Measurements from ENCODE around the gene DIAPH2.

DIAPH2 gene

GRCh38 chrX:97175147-97175546, 490.5 kb downstream of the DIAPH2 start:
- no peak for DNase-seq
- ATAC-seq, result no peak

DNA sequence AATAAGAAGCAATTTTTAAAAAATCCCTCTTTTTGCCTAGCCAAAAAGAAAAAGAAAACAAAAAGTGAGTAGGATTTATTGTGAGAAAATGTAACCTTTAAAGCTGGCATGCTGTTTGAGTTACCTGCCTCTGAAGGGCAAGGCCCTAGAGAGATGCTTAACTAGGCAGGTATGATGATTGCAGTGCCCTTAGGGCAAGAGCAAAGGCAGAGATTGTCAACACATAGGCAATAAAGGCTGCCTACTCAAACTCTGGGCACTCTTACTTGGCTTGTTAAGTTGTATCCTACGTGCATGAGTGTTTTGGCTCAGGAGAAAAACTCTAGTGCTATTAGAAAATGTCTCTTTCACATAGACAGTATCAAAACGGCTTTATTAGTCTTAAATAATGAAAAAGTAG, 505.0 kb downstream of the DIAPH2 start:
- ATAC-seq (no peak), DNase-seq (no peak)

- no peak for DNase-seq
These were observed 514.9 kb downstream of the DIAPH2 start for GRCh38 chrX:97199501-97199900.

DNA sequence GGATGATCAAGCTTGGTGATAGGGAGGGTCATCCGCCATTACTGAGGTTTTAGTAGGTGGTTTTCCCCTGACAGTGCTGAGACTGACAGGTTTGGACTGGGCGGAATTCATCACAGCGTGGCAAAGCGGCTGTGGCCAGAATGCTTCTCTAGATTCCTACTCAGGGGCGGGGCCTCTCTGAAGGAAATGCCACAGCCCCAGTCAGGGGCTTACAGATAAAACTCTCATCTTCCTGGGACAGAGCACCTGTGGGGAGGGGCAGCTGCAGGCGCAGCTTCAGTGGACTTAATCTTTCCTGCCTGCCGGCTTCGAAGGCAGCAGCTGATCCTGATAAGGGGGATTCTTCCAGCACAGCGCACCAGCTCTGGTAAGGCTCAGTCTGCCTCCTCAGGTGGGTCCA, 515.8 kb downstream of the DIAPH2 start:
- ATAC-seq (no peak), DNase-seq (no peak)

More at GRCh38 chrX:97199501-97199900, 514.9 kb downstream of the DIAPH2 start:
- no peak for ATAC-seq

DNA sequence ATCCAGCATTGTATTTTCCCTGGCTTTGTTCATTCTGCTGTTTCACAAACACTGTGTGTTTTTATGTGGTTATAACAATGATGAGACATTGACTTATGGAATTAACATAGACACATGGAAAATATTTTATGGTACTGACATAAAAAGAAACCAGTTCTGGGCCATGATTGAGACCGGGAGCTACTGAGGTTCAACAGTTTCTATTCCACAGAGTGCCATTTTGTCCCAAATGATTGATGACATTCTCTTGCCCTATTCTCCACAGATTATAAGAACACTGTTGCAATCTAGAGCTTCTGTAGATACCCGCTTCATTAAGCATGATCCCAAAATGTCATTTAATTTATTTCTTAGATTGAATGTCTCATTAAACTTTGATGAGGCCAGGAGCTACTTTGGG, 525.9 kb downstream of the DIAPH2 start:
- DNase-seq (no peak), ATAC-seq (no peak)

GRCh38 chrX:97211070-97211469, 526.4 kb downstream of the DIAPH2 start:
- no peak for DNase-seq
- no peak for ATAC-seq

DNA sequence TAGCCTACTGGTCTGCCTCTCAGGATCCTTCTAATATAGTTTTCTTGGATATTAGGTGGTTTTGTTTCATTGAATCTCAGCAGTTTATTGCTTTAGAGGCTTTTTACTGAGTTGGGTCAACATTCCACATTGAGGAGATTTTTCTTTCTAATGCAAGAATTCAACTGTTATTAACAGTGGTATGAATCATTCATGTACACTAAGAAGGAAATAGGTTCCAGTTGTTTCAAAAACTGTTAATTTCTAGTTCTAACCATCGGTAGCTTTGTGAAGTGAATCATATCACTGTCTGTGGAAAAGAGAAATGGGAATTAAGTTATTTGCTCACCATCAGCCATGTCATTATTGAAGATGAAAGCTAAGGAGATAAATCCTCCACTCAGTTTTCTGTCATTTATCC, 530.5 kb downstream of the DIAPH2 start:
- no peak for ATAC-seq
- DNase-seq, result no peak

DNA sequence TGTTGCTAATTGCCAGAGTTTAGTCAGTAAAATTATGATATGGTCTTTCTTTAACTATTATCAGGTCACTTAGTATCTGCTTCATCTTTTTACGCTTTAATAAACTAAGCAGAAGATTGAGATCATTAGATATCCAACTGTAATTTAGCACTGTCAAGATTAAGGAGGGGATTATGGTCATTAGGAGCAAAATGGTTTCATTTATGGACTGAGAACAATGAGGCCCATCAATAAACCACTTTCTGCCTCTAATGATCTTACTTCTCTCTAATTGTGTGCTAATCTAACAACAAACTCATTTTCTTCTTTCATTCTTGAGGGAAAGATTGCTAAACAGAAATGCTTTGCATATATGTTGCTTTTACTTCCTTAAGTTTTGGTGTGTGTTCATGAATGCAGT, 539.5 kb downstream of the DIAPH2 start:
- no peak for ATAC-seq
- DNase-seq, result no peak

GRCh38 chrX:97229318-97229717, 544.7 kb downstream of the DIAPH2 start:
- ATAC-seq (no peak), DNase-seq (no peak)

- ATAC-seq (no peak), DNase-seq (no peak)
These were observed 546.3 kb downstream of the DIAPH2 start for GRCh38 chrX:97230948-97231347.

- ATAC-seq (no peak), DNase-seq (no peak)
These were observed 549.9 kb downstream of the DIAPH2 start for GRCh38 chrX:97234471-97235081.

GRCh38 chrX:97238632-97239031, 554.0 kb downstream of the DIAPH2 start:
- no peak for ATAC-seq
- no peak for DNase-seq

DNA sequence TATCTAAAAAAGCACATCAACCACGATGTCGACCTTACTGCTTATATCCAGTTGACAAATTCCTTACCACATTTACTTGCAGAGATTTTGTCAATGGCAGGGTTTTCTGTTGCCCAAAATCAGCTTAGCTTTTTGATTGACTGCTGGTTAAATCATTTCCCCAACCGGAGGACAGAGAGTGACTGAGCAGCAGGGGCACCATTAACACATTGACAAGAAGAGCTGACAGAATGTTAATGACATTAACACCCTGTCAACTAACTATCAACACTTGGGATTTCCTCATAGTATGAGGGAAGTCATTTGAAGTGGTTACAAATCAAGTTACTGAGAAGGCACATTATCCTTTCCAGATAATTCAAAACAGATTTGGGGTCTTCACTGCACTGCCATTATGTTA, 567.5 kb downstream of the DIAPH2 start:
- DNase-seq, result no peak
- ATAC-seq, result no peak

DNA sequence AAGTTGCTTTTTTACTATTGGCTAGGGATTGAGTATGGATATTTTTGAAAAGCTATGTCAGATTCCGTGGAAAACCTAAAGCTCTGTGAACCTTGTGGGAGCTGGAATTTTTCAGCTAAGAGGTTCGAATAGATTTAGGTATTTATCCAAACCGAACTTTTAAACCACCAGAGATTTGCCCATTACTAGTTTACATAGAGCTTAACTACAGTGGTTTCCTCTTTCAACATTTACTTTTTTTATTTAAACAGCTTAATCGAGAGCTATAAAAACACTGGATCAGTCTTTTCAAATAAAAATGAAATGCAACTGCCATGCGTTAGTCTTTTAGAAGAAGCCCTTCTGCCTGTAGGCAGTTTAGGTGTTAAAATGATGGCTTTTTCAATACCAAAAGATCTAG, 576.0 kb downstream of the DIAPH2 start:
- ATAC-seq (no peak), DNase-seq (no peak)

GRCh38 chrX:97266406-97267121, 581.9 kb downstream of the DIAPH2 start:
- no peak for ATAC-seq
- DNase-seq, result no peak

GRCh38 chrX:97267396-97268181, 582.9 kb downstream of the DIAPH2 start:
- DNase-seq, result no peak
- ATAC-seq, result no peak

GRCh38 chrX:97268182-97268680, 583.6 kb downstream of the DIAPH2 start:
- no peak for ATAC-seq
- DNase-seq, result no peak

DNA sequence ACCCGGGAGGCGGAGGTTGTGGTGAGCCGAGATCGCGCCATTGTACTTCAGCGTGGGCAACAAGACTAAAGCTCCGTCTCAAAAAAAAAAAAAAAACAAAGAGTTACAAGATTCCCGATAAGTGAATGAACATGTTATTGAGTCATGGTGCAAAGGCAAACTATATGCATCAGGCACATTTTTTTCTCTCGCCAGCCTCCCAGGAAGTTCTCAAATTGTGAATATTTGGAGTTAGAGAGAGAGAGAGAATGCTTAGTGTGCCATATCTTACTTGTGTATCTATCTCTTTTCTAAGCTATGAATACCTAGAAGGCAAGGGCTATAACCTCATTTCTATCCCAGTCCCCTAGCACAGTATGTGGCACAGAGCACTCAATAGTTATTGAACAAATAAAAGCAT, 599.9 kb downstream of the DIAPH2 start:
- no peak for ATAC-seq
- DNase-seq, result no peak

DNA sequence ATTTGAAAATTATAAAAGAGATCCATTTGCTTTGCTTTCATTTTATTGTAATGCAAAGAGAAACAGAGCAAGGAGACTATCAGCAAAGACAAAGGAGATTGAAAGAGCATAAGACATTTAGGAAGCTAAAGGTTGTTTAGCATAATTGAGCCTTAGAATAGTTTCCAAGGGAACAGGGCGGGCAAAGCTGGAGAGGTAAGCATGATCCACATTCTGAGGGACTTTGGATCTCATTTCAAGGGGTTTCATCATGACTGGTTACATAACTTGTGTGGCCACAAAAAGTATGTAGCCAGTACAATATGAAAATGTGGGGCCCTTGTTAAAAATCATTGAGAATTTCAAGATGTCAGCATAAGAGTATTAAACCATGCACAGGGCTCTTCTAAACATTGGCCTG, 605.6 kb downstream of the DIAPH2 start:
- ATAC-seq (no peak), DNase-seq (no peak)

DNA sequence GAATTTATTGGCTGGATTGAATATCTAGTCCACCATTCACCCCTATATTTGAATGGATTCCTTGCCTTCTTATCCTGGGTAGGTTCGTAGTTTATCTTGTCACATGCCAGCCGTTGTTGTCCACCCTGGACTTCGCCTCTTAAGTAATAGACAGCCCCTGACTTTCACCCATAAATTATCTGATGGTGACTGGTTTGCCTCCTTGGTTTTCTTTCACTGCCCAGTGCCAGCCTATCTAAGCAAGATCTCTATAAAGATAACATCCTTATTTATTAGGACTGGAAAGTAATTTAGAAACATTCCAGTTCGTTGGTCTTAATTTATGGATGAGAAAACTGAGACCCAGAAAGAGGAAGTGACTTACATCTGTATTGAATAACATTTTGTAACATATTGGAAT, 609.4 kb downstream of the DIAPH2 start:
- ATAC-seq, result no peak
- no peak for DNase-seq

DNA sequence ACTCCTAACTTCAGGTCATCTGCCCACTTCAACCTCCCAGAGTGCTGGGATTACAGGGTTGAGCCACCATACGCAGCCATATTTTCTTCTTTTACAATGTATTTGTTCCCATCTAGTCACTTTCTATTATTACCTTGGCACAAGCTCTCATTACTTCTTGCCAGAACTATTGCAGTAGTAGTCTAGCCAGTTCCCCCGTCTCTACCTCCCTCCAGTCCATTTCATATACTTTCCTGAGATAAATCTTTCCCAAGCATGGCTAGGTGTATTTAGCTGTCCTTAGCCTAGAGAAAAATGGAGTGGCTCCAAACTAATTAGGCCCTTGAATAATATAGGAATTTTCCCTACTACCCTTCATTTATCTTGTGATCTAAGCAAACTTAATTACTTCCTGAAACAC, 611.3 kb downstream of the DIAPH2 start:
- DNase-seq (no peak), ATAC-seq (no peak)

GRCh38 chrX:97306771-97307470, 622.3 kb downstream of the DIAPH2 start:
- no peak for ATAC-seq
- DNase-seq, result no peak

DNA sequence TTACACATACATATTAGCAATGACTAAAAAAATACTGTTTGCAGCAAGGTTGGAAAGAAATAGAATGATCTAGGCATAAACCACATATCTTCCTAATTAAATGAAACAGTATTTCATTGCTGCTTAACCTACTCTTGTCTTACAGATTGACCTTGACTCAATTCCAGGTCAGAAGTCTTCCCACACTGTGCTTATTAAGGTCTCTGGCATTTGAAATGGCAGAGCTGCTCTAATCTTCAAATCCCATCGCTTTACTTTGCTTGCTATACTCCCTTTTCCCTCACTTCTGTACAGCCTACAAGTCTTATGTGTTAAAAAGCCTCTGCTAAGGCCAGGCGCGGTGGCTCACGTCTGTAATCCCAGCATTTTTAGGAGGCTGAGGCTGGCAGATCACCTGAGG, 623.5 kb downstream of the DIAPH2 start:
- no peak for DNase-seq

More for the DNA sequence above, 623.5 kb downstream of the DIAPH2 start:
- no peak for ATAC-seq

Measured in stimulated activated naive CD8-positive, alpha-beta T cell treated with anti-CD3 and anti-CD28 coated beads, Interleukin-15, Interleukin-2, amounts not matched to agents 100 U/mL and 50 U/mL, for 24 hours (primary cell).